HT1080 (cell line): ENCODE data around the gene NENF. TPM values are rescaled to one million over a fixed set of nuclear protein-coding genes. Genes with fewer than 3 reads are reported as not detected.
"Not testable (repeated sequence)": the region's sequence is repeated elsewhere in the genome, so short reads cannot be mapped to it uniquely, and the experiment has no call there.

Source experiments
- DNase-seq: peaks from one replicate; pipeline ENCODE4 v3.0.0-alpha.2; 2015; ENCODE audit warnings: low read depth
- polyA plus RNA-seq, 2 experiments: library from polyadenylated mRNA; depleted of rRNA; stranded (reverse); fragments of >200 nt; gene quantifications; 2 replicates each; pipeline ENCODE4 v1.2.3, GENCODE V29; 2015
- total RNA-seq: library from RNA; depleted of rRNA; stranded (reverse); fragments of >200 nt; shearing (Covaris generic); gene quantifications from 2 replicates; pipeline ENCODE4 v1.2.3, GENCODE V29; 2014; rRNA removed

The NENF gene
- 42.8 and 64.8 TPM in 2 replicates for total RNA-seq
- 18.6 and 25.9 TPM in 2 replicates for polyA plus RNA-seq (2015; cell fraction: cytosol; rRNA removed)
- polyA plus RNA-seq (2015; cell fraction: nucleus; rRNA removed), result 4.6 and 5.1 TPM in 2 replicates

GRCh38 chr1:212432661-212433576 is at the start of gene NENF:
Gene NENF (plus strand): TSS chr1:212432920. CDS start chr1:212432944, 24 bp downstream.
- peak; percentile 75 for DNase-seq

- no peak for DNase-seq
Measured at GRCh38 chr1:212386029-212386428, 46.7 kb upstream of the NENF start.

- no peak for DNase-seq
Measured at GRCh38 chr1:212388985-212389716, 43.6 kb upstream of the NENF start.

GRCh38 chr1:212395678-212396437 is 36.9 kb upstream of the NENF start:
- DNase-seq, result not testable (repeated sequence)

GRCh38 chr1:212396638-212397037 is 36.1 kb upstream of the NENF start:
- DNase-seq, result no peak

GRCh38 chr1:212397171-212397570 is 35.5 kb upstream of the NENF start:
- no peak for DNase-seq

- DNase-seq, result no peak
Measured at GRCh38 chr1:212401042-212401441, 31.7 kb upstream of the NENF start.

- peak; percentile 25 for DNase-seq
Measured at GRCh38 chr1:212401838-212402582, 30.7 kb upstream of the NENF start.

GRCh38 chr1:212402666-212403321 is 29.9 kb upstream of the NENF start:
- no peak for DNase-seq

GRCh38 chr1:212410231-212410820 is 22.4 kb upstream of the NENF start:
- DNase-seq, result no peak

GRCh38 chr1:212412374-212412773 is 20.3 kb upstream of the NENF start:
- no peak for DNase-seq

- no peak for DNase-seq
Measured at GRCh38 chr1:212413902-212414327, 18.8 kb upstream of the NENF start.

- peak; percentile 90 for DNase-seq
Measured at GRCh38 chr1:212414328-212415106, 18.2 kb upstream of the NENF start, which contains the start of gene PACC1. Gene PACC1 (minus strand): TSS chr1:212414886. CDS start chr1:212414757, 129 bp downstream.

GRCh38 chr1:212415107-212415841 is 17.4 kb upstream of the NENF start:
- no peak for DNase-seq

GRCh38 chr1:212421165-212421564 is 11.6 kb upstream of the NENF start:
- no peak for DNase-seq

GRCh38 chr1:212423879-212424278 is 8.8 kb upstream of the NENF start:
- no peak for DNase-seq

- no peak for DNase-seq
Measured at GRCh38 chr1:212428496-212428895, 4.2 kb upstream of the NENF start.

GRCh38 chr1:212430416-212430815 is 2.3 kb upstream of the NENF start:
- no peak for DNase-seq
